NCI-H2171 treated with DMSO at 0.1 percent for 48 hours (cell line): ENCODE data around the gene PTPN13.

ENCODE experiments used
- DNase-seq: peaks from one replicate; lab custom pipeline; 2025; lab: John Stamatoyannopoulos, UW

The PTPN13 gene

GRCh38 chr4:86593688-86594558 is at the start of gene PTPN13:
PTPN13 (plus strand) TSS chr4:86594315; CDS start chr4:86635257, 40,942 bp downstream.
- DNase-seq: peak; percentile 84

GRCh38 chr4:86547140-86547539 is 47.0 kb upstream of the PTPN13 start:
- no peak for DNase-seq

GRCh38 chr4:86549163-86549788 is 44.8 kb upstream of the PTPN13 start:
- DNase-seq: no peak

GRCh38 chr4:86551387-86551786 is 42.7 kb upstream of the PTPN13 start:
- no peak for DNase-seq

- DNase-seq: no peak
Measured at GRCh38 chr4:86554646-86555045, 39.5 kb upstream of the PTPN13 start.

GRCh38 chr4:86556791-86557415 is 37.2 kb upstream of the PTPN13 start:
- DNase-seq: no peak

- DNase-seq: no peak
Measured at GRCh38 chr4:86557526-86557925, 36.6 kb upstream of the PTPN13 start.

GRCh38 chr4:86558258-86558657 is 35.9 kb upstream of the PTPN13 start:
- DNase-seq: no peak

GRCh38 chr4:86558797-86559196 is 35.3 kb upstream of the PTPN13 start:
- no peak for DNase-seq

- no peak for DNase-seq
Measured at GRCh38 chr4:86560447-86560846, 33.7 kb upstream of the PTPN13 start.

- no peak for DNase-seq
Measured at GRCh38 chr4:86561256-86561655, 32.9 kb upstream of the PTPN13 start.

GRCh38 chr4:86563416-86563815 is 30.7 kb upstream of the PTPN13 start:
- DNase-seq: no peak

- DNase-seq: no peak
Measured at GRCh38 chr4:86564795-86565194, 29.3 kb upstream of the PTPN13 start.

GRCh38 chr4:86565651-86566050 is 28.5 kb upstream of the PTPN13 start:
- DNase-seq: no peak

- DNase-seq: no peak
Measured at GRCh38 chr4:86569103-86569870, 24.8 kb upstream of the PTPN13 start.

GRCh38 chr4:86579941-86580340 is 14.2 kb upstream of the PTPN13 start:
- no peak for DNase-seq

- peak; percentile 21 for DNase-seq
Measured at GRCh38 chr4:86582410-86582809, 11.7 kb upstream of the PTPN13 start.

- DNase-seq: no peak
Measured at GRCh38 chr4:86586160-86586572, 7.9 kb upstream of the PTPN13 start.

GRCh38 chr4:86586626-86587380 is 7.3 kb upstream of the PTPN13 start:
- no peak for DNase-seq

- peak; percentile 2 for DNase-seq
Measured at GRCh38 chr4:86587381-86588140, 6.6 kb upstream of the PTPN13 start.
